OCI-LY3 (cell line): Measurements from ENCODE around the gene NARS2.

Experiments
- H2AFZ ChIP-seq: fragments of 200-600, 300-600 bp; shearing (Covaris generic); 2 replicates; pipeline ENCODE4 v1.6.0; 2014; ENCODE audit warnings: antibody characterized with exemption, low read depth, low read length
- H3K27ac ChIP-seq: fragments of 200-600, 300-600 bp; sonication (generic); 2 replicates; pipeline ENCODE4 v1.5.1; 2014; ENCODE audit warnings: mild to moderate bottlenecking, low read length, moderate library complexity, mixed read lengths
- H3K27me3 ChIP-seq: fragments of 200-600, 300-600 bp; sonication (generic); 2 replicates; pipeline ENCODE4 v1.6.1; 2014; ENCODE audit warnings: low read depth, low read length, mixed read lengths
- H3K36me3 ChIP-seq: fragments of 200-600, 300-600 bp; sonication (generic); replicated peaks from 2 replicates; pipeline ENCODE3; 2014; ENCODE audit warnings: low read depth, low read length, mixed read lengths
- H3K4me1 ChIP-seq: fragments of 300-600, 200-600 bp; sonication (generic); 2 replicates; pipeline ENCODE4 v1.6.1; 2014; ENCODE audit warnings: low read length, mixed read lengths
- H3K4me2 ChIP-seq: fragments of 200-600, 300-600 bp; sonication (generic); 2 replicates; pipeline ENCODE4 v1.6.1; 2014; ENCODE audit warnings: low read length, mixed read lengths
- H3K4me3 ChIP-seq: fragments of 300-600, 200-600 bp; sonication (generic); 2 replicates; pipeline ENCODE4 v1.5.1; 2014; ENCODE audit warnings: antibody characterized with exemption, mild to moderate bottlenecking, low read length, moderate library complexity
- H3K79me2 ChIP-seq: fragments of 300-600, 200-600 bp; shearing (Covaris generic); 2 replicates; pipeline ENCODE4 v1.6.1; 2014; ENCODE audit warnings: mild to moderate bottlenecking, low read length, mixed read lengths
- H3K9ac ChIP-seq: fragments of 300-600, 200-600 bp; shearing (Covaris generic); 2 replicates; pipeline ENCODE4 v1.6.0; 2014; ENCODE audit warnings: mild to moderate bottlenecking, low read length, moderate library complexity
- H3K9me3 ChIP-seq: fragments of 200-600, 300-600 bp; shearing (Covaris generic); 2 replicates; pipeline ENCODE4 v1.6.1; 2014; ENCODE audit warnings: low read length, mixed read lengths; ENCODE audit not compliant: insufficient read depth
- H4K20me1 ChIP-seq: fragments of 200-600, 300-600 bp; sonication (generic); 2 replicates; pipeline ENCODE4 v1.6.1; 2016; ENCODE audit warnings: low read length, mixed read lengths; ENCODE audit not compliant: insufficient read depth
- EZH2phosphoT487 ChIP-seq: fragments of 200-600 bp; shearing (Covaris generic); IDR thresholded peaks from 2 replicates; pipeline ENCODE4 v1.6.1; 2018; ENCODE audit warnings: antibody characterized with exemption, mixed run types, low read depth
- TF ChIP-seq, protein P1 (sequence below): fragments of 200-600, 300-600 bp; sonication (generic); IDR thresholded peaks from 2 replicates; pipeline ENCODE4 v1.5.1; 2014; ENCODE audit warnings: antibody characterized with exemption, low read length, low read depth

The NARS2 gene

DNA sequence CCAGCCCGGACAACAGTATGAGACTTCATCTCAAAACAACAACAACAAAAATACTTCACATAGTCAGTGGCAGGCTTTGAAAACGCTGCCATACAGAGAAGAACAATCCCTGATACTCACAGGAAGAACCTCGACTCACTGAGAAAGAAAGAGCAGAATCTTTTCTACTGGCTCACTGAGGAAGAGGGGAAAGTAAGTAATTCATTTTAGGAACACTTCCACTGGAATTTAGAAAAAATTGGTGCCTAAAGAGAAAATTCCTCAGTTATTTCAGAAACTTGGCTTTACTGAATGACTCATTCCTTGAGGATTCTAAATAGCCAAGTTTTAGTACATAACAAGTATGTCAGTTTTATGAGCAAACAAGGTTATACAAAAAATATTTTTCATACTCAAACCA, 12.3 kb downstream of the NARS2 start:
- Histone ChIP-seq H3K27ac (no peak overlapping the region), H2AFZ (no peak overlapping the region), H3K4me3 (no peak overlapping the region), H3K27me3 (no peaks in the 10 kb centered on the region), H3K9me3 (no peaks in the 10 kb centered on the region), H3K9ac (no peak overlapping the region), H3K4me2 (no peak overlapping the region), H3K79me2 (peaks cover 52% of the 10 kb centered on the region), H3K36me3 (peaks cover 35% of the 10 kb centered on the region), H4K20me1 (no peaks in the 10 kb centered on the region), H3K4me1 (peaks cover 22% of the 10 kb centered on the region)
- TF ChIP-seq EZH2phosphoT487 = no peak
- TF ChIP-seq, protein P1, sequence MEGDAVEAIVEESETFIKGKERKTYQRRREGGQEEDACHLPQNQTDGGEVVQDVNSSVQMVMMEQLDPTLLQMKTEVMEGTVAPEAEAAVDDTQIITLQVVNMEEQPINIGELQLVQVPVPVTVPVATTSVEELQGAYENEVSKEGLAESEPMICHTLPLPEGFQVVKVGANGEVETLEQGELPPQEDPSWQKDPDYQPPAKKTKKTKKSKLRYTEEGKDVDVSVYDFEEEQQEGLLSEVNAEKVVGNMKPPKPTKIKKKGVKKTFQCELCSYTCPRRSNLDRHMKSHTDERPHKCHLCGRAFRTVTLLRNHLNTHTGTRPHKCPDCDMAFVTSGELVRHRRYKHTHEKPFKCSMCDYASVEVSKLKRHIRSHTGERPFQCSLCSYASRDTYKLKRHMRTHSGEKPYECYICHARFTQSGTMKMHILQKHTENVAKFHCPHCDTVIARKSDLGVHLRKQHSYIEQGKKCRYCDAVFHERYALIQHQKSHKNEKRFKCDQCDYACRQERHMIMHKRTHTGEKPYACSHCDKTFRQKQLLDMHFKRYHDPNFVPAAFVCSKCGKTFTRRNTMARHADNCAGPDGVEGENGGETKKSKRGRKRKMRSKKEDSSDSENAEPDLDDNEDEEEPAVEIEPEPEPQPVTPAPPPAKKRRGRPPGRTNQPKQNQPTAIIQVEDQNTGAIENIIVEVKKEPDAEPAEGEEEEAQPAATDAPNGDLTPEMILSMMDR = no peak

GRCh38 chr11:78560826-78561484, 13.7 kb downstream of the NARS2 start:
- H2AFZ ChIP-seq = no peak overlapping the region
- H3K79me2 ChIP-seq = peaks cover 52% of the 10 kb centered on the region
- H3K36me3 ChIP-seq = peaks cover 39% of the 10 kb centered on the region
- peaks cover 22% of the 10 kb centered on the region for H3K4me1 ChIP-seq
- peak overlapping the region; percentile 21 for H3K4me2 ChIP-seq
- H3K9ac ChIP-seq = no peak overlapping the region
- no peak overlapping the region for H3K4me3 ChIP-seq
- H3K9me3 ChIP-seq = no peaks in the 10 kb centered on the region
- no peak for TF ChIP-seq EZH2phosphoT487
- TF ChIP-seq, protein P1 = no peak
- no peaks in the 10 kb centered on the region for H4K20me1 ChIP-seq
- H3K27me3 ChIP-seq = no peaks in the 10 kb centered on the region
- no peak overlapping the region for H3K27ac ChIP-seq

DNA sequence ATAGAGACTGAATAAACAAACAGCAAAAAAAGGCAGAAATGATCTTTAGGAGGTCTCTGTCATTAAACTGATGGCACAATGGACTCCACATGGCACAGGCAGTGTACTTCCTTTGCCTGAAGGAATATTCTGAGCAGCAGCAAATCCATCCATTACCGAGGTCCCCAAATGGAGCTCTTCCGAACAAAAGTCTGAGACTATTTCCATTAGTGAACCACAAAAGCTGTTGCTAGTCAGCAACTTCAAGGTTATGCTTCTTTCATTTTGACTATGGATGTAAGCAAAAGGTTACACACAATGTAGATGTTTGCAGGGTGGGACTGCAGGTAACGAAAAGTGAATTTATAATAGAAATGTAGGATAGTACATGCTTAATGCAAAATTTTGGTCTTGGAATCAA, 14.5 kb downstream of the NARS2 start:
- Histone ChIP-seq H3K36me3 (peaks cover 36% of the 10 kb centered on the region), H2AFZ (no peak overlapping the region), H3K4me3 (no peak overlapping the region), H3K79me2 (peaks cover 52% of the 10 kb centered on the region), H3K9ac (no peak overlapping the region), H3K4me1 (peaks cover 22% of the 10 kb centered on the region), H3K9me3 (no peaks in the 10 kb centered on the region), H3K27me3 (no peaks in the 10 kb centered on the region), H3K27ac (no peak overlapping the region), H4K20me1 (no peaks in the 10 kb centered on the region), H3K4me2 (peak overlapping the region; percentile 21)
- TF ChIP-seq, protein P1 = no peak
- TF ChIP-seq EZH2phosphoT487 = no peak

DNA sequence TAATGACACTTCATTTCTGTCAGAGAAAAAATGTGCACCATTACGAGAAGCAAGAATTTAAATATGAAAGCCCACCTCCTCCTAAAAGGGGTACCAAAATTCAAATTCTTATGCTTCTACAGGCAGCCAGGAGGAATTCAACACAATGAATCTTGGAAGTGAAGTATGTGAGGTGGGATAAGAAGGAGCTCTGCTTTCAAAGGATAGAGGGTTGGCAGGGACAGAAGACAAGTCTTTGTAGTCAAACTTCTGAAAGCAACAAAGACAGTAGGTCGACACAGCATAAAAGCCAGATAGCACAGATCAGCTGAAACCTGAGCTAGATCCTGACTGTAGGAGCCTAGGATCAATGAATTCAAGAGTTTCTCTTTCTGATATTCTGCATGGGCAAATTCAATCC, 17.4 kb downstream of the NARS2 start:
- Histone ChIP-seq H3K4me2 (no peak overlapping the region), H3K36me3 (peaks cover 32% of the 10 kb centered on the region), H3K4me3 (no peak overlapping the region), H4K20me1 (no peaks in the 10 kb centered on the region), H3K27ac (no peak overlapping the region), H2AFZ (no peak overlapping the region), H3K4me1 (peaks cover 22% of the 10 kb centered on the region), H3K9me3 (no peaks in the 10 kb centered on the region), H3K9ac (no peak overlapping the region), H3K79me2 (peaks cover 30% of the 10 kb centered on the region), H3K27me3 (no peaks in the 10 kb centered on the region)
- TF ChIP-seq EZH2phosphoT487 = no peak
- TF ChIP-seq, protein P1 = no peak
